A549 (cell line): ENCODE results near the gene NRBP1.

Experiments used
- CHD2 ChIP-seq: fragments of 150-350 bp; IDR thresholded peaks from 2 replicates; pipeline ENCODE4 v1.6.1; 2014; ENCODE audit warnings: low read length; ENCODE audit not compliant: partially characterized antibody
- CTCF ChIP-seq: fragments of >200 bp; sonication (Bioruptor Twin); formaldehyde crosslinking; IDR thresholded peaks from 3 replicates; pipeline ENCODE4 v1.5.1; 2016
- ESRRA ChIP-seq: fragments of 150-350 bp; IDR thresholded peaks from 2 replicates; pipeline ENCODE4 v1.6.1; 2014; ENCODE audit warnings: mild to moderate bottlenecking, low read length, borderline replicate concordance
- HDAC2 ChIP-seq: fragments of 200-600 bp; sonication (generic); IDR thresholded peaks from 2 replicates; pipeline ENCODE4 v1.6.1; 2016
- HES2 ChIP-seq: fragments of >200 bp; sonication (Bioruptor Twin); formaldehyde crosslinking; IDR thresholded peaks from 2 replicates; pipeline ENCODE4 v1.6.1; 2016
- MAX ChIP-seq: IDR thresholded peaks from 2 replicates; pipeline ENCODE4 v1.6.1; 2012
- POLR2A ChIP-seq: IDR thresholded peaks from 2 replicates; pipeline ENCODE4 v1.6.1; 2012; ENCODE audit warnings: mild to moderate bottlenecking, low read length

- TF ChIP-seq HES2 = no peak
- no peak for TF ChIP-seq CTCF
- no peak for TF ChIP-seq HDAC2
- TF ChIP-seq ESRRA = no peak
- no peak for TF ChIP-seq POLR2A
- no peak for TF ChIP-seq MAX
- TF ChIP-seq CHD2 = no peak
Observed at GRCh38 chr2:27451095-27451494, 22.7 kb downstream of the NRBP1 start.
